ENCODE results near the gene WDR74. TPM values are rescaled to one million over a fixed set of nuclear protein-coding genes. Genes with fewer than 3 reads are reported as not detected.

Gene WDR74
- polyA plus RNA-seq, 2 of the 4 experiments (the other 2 are of a cell fraction): 52.9 to 90.6 TPM

DNA sequence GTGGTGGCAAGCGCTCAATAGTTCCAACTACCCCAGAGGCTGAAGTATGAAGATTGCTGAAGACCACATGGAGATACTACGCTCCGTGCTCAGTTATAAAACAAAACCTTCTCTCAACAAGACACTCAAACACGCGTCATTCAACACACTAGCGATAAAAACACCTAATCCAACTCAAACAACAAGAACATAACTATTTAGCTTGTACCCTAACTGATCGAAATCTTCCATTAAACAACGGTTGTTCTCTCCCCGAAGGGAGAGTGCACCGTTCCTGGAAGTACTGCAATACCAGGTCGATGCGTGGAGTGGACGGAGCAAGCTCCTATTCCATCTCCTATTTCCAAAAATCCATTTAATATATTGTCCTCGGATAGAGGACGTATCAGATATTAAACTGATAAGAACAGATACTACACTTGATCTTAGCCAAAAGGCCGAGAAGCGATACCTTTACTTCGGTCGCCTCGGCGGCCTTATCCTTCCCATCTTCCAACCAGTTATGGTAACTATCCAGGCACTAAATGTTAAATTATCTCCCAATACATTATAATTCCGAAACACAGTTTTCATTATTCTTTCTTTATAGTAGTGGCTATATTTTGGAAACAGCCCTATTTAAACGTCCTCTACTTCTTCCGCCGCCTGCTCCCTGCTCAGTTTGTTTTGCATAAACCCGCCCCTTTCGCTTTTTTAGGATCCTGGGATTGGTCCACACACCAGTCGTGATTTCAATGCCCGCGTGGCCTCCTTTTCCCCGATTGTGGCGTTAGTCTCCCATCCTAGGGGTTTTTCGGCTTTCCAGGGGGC, 2.2 kb upstream of the WDR74 start (continued):
- peak; percentile 61; the same call in 1 of the 2 replicates for TF ChIP-seq HOXB13 (CRISPR knock-in tag; IDR thresholded peaks at IDR 0.05; ENCODE audit: low read depth)
- TF ChIP-seq ZC3H11A (IDR thresholded peaks at IDR 0.05): no peak; the same call in 1 of the 2 replicates
- TF ChIP-seq, protein P1, sequence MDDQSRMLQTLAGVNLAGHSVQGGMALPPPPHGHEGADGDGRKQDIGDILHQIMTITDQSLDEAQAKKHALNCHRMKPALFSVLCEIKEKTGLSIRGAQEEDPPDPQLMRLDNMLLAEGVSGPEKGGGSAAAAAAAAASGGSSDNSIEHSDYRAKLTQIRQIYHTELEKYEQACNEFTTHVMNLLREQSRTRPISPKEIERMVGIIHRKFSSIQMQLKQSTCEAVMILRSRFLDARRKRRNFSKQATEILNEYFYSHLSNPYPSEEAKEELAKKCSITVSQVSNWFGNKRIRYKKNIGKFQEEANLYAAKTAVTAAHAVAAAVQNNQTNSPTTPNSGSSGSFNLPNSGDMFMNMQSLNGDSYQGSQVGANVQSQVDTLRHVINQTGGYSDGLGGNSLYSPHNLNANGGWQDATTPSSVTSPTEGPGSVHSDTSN (IDR thresholded peaks at IDR 0.05): peak; percentile 96
- TF ChIP-seq JUN (IDR thresholded peaks at IDR 0.05): peak; percentile 100
- TF ChIP-seq RARB (CRISPR knock-in tag; IDR thresholded peaks at IDR 0.05): peak; percentile 100
- no peak for TF ChIP-seq MAFK (IDR thresholded peaks at IDR 0.05; ENCODE audit: partially characterized antibody)
- TF ChIP-seq, protein P2, sequence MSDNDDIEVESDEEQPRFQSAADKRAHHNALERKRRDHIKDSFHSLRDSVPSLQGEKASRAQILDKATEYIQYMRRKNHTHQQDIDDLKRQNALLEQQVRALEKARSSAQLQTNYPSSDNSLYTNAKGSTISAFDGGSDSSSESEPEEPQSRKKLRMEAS (IDR thresholded peaks at IDR 0.05): peak; percentile 93
- peak in 1 of 2 experiments; percentile 72; a peak in 2 of 4 replicates for TF ChIP-seq CEBPB (IDR thresholded peaks at IDR 0.05)
- TF ChIP-seq NR3C1 (IDR thresholded peaks at IDR 0.05): no peak
- TF ChIP-seq CHD2 (IDR thresholded peaks at IDR 0.05; ENCODE audit: low read length, partially characterized antibody): peak; percentile 56
- peak; percentile 86 for TF ChIP-seq ZSCAN20 (CRISPR knock-in tag; IDR thresholded peaks at IDR 0.05)
- TF ChIP-seq, protein P3, sequence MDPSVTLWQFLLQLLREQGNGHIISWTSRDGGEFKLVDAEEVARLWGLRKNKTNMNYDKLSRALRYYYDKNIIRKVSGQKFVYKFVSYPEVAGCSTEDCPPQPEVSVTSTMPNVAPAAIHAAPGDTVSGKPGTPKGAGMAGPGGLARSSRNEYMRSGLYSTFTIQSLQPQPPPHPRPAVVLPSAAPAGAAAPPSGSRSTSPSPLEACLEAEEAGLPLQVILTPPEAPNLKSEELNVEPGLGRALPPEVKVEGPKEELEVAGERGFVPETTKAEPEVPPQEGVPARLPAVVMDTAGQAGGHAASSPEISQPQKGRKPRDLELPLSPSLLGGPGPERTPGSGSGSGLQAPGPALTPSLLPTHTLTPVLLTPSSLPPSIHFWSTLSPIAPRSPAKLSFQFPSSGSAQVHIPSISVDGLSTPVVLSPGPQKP (IDR thresholded peaks at IDR 0.05; ENCODE audit: low read depth, low read length): no peak
- peak; percentile 51; the same call in 1 of the 2 replicates for TF ChIP-seq CBX2 (IDR thresholded peaks at IDR 0.05; ENCODE audit: borderline replicate concordance, low read depth)
- TF ChIP-seq, protein P4, sequence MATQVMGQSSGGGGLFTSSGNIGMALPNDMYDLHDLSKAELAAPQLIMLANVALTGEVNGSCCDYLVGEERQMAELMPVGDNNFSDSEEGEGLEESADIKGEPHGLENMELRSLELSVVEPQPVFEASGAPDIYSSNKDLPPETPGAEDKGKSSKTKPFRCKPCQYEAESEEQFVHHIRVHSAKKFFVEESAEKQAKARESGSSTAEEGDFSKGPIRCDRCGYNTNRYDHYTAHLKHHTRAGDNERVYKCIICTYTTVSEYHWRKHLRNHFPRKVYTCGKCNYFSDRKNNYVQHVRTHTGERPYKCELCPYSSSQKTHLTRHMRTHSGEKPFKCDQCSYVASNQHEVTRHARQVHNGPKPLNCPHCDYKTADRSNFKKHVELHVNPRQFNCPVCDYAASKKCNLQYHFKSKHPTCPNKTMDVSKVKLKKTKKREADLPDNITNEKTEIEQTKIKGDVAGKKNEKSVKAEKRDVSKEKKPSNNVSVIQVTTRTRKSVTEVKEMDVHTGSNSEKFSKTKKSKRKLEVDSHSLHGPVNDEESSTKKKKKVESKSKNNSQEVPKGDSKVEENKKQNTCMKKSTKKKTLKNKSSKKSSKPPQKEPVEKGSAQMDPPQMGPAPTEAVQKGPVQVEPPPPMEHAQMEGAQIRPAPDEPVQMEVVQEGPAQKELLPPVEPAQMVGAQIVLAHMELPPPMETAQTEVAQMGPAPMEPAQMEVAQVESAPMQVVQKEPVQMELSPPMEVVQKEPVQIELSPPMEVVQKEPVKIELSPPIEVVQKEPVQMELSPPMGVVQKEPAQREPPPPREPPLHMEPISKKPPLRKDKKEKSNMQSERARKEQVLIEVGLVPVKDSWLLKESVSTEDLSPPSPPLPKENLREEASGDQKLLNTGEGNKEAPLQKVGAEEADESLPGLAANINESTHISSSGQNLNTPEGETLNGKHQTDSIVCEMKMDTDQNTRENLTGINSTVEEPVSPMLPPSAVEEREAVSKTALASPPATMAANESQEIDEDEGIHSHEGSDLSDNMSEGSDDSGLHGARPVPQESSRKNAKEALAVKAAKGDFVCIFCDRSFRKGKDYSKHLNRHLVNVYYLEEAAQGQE (IDR thresholded peaks at IDR 0.05): peak; percentile 95
- TF ChIP-seq, protein P5, sequence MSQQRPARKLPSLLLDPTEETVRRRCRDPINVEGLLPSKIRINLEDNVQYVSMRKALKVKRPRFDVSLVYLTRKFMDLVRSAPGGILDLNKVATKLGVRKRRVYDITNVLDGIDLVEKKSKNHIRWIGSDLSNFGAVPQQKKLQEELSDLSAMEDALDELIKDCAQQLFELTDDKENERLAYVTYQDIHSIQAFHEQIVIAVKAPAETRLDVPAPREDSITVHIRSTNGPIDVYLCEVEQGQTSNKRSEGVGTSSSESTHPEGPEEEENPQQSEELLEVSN (IDR thresholded peaks at IDR 0.05; ENCODE audit: borderline replicate concordance, low read depth): 0 out of 2 replicates have a peak, but pooled peaks have one; percentile 13
- TF ChIP-seq HOXA7 (CRISPR knock-in tag; IDR thresholded peaks at IDR 0.05): peak; percentile 100
- no peak for TF ChIP-seq CHD4 (IDR thresholded peaks at IDR 0.05; ENCODE audit: borderline replicate concordance)
- TF ChIP-seq POLR2AphosphoS2 (conservative IDR thresholded peaks at IDR 0.05; ENCODE audit: low read length): peak; percentile 97
- no peak for TF ChIP-seq BHLHE40 (IDR thresholded peaks at IDR 0.05; ENCODE audit: low read depth, low read length)
- peak; percentile 98 for TF ChIP-seq HOXB5 (CRISPR knock-in tag; IDR thresholded peaks at IDR 0.05)
- peak; percentile 100 for TF ChIP-seq FOSB (CRISPR knock-in tag; IDR thresholded peaks at IDR 0.05)
- TF ChIP-seq GATA3 (IDR thresholded peaks at IDR 0.05; ENCODE audit: borderline replicate concordance): peak; percentile 95
- TF ChIP-seq CBX8 (IDR thresholded peaks at IDR 0.05): no peak
- 0 out of 2 replicates have a peak, but pooled peaks have one; percentile 37 for TF ChIP-seq RCOR1 (IDR thresholded peaks at IDR 0.05; ENCODE audit: low read depth, low read length)
- peak; percentile 67 for TF ChIP-seq MYC (IDR thresholded peaks at IDR 0.05; ENCODE audit: borderline replicate concordance, low read length)
- no peak for TF ChIP-seq RFX5 (IDR thresholded peaks at IDR 0.05)
- TF ChIP-seq ESRRA (IDR thresholded peaks at IDR 0.05; ENCODE audit: borderline replicate concordance, low read length): no peak
- TF ChIP-seq, protein P6, sequence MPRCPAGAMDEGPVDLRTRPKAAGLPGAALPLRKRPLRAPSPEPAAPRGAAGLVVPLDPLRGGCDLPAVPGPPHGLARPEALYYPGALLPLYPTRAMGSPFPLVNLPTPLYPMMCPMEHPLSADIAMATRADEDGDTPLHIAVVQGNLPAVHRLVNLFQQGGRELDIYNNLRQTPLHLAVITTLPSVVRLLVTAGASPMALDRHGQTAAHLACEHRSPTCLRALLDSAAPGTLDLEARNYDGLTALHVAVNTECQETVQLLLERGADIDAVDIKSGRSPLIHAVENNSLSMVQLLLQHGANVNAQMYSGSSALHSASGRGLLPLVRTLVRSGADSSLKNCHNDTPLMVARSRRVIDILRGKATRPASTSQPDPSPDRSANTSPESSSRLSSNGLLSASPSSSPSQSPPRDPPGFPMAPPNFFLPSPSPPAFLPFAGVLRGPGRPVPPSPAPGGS (IDR thresholded peaks at IDR 0.05): peak; percentile 100
